Progenitor cell of endocrine pancreas (in vitro differentiated cells): ENCODE results near the gene KRT84. TPM values are rescaled to one million over a fixed set of nuclear protein-coding genes. Genes with fewer than 3 reads are reported as not detected.

Source experiments
- DNase-seq: peaks from one replicate; pipeline ENCODE4 v3.0.0; 2021; ENCODE audit warnings: low spot score; ENCODE audit not compliant: unreplicated experiment
- H3K27ac Mint-ChIP-seq: 2 replicates; pipeline ENCODE4 v1.8.0; 2021; ENCODE audit warnings: mild to moderate bottlenecking, moderate library complexity, mixed read lengths
- H3K27me3 Mint-ChIP-seq: 2 replicates; pipeline ENCODE4 v1.8.0; 2021; ENCODE audit warnings: mixed read lengths
- H3K36me3 Mint-ChIP-seq: 2 replicates; pipeline ENCODE4 v1.8.0; 2022; ENCODE audit warnings: mixed read lengths; ENCODE audit not compliant: insufficient read depth
- H3K4me1 Mint-ChIP-seq: 2 replicates; pipeline ENCODE4 v1.8.0; 2021; ENCODE audit warnings: low read depth, mixed read lengths
- H3K4me3 Mint-ChIP-seq: 2 replicates; pipeline ENCODE4 v1.8.0; 2021; ENCODE audit warnings: low read depth, mild to moderate bottlenecking, moderate library complexity, mixed read lengths
- H3K9me3 Mint-ChIP-seq: 2 replicates; pipeline ENCODE4 v1.8.0; 2021; ENCODE audit warnings: low read depth, mixed read lengths
- total RNA-seq: library from RNA; stranded (reverse); gene quantifications from 2 replicates; pipeline ENCODE4 v1.2.1, GENCODE V29; 2021
- TF ChIP-seq, protein P1 (sequence below): fragments of 200-600 bp; sonication (generic); IDR thresholded peaks from one replicate; pipeline ENCODE4 v1.5.0; 2021; ENCODE audit warnings: antibody characterized with exemption, mild to moderate bottlenecking; ENCODE audit not compliant: unreplicated experiment

Gene KRT84
- total RNA-seq, 1 donor from 2014 or later: not detected

DNA sequence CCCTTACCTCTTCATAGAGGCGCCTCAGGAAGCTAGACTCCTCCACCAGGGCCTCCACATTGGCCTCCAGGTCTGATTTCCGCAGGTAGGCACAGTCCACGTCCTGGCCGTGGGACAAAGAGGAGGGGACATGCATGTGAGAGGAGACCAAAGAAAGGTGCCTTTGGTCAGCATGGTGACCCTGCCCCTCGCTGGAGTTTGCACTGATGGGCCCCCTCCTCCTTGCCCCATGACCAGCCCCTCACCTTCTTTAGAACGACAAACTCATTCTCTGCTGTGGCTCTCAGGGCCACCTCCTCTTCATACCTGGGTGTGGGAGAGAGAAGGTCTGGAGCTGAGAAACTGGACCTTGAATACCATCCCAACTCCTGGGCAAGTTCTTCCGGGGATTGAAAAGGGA, 21.4 kb downstream of the KRT84 start:
- H3K9me3 Mint-ChIP-seq: no peaks in the 10 kb centered on the region
- no peaks in the 10 kb centered on the region for H3K4me1 Mint-ChIP-seq
- peaks cover 66% of the 10 kb centered on the region for H3K27me3 Mint-ChIP-seq
- no peak overlapping the region for H3K4me3 Mint-ChIP-seq
- no peak overlapping the region for H3K27ac Mint-ChIP-seq
- H3K36me3 Mint-ChIP-seq: no peaks in the 10 kb centered on the region
- TF ChIP-seq, protein P1, sequence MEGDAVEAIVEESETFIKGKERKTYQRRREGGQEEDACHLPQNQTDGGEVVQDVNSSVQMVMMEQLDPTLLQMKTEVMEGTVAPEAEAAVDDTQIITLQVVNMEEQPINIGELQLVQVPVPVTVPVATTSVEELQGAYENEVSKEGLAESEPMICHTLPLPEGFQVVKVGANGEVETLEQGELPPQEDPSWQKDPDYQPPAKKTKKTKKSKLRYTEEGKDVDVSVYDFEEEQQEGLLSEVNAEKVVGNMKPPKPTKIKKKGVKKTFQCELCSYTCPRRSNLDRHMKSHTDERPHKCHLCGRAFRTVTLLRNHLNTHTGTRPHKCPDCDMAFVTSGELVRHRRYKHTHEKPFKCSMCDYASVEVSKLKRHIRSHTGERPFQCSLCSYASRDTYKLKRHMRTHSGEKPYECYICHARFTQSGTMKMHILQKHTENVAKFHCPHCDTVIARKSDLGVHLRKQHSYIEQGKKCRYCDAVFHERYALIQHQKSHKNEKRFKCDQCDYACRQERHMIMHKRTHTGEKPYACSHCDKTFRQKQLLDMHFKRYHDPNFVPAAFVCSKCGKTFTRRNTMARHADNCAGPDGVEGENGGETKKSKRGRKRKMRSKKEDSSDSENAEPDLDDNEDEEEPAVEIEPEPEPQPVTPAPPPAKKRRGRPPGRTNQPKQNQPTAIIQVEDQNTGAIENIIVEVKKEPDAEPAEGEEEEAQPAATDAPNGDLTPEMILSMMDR: no peak
- DNase-seq: no peak

DNA sequence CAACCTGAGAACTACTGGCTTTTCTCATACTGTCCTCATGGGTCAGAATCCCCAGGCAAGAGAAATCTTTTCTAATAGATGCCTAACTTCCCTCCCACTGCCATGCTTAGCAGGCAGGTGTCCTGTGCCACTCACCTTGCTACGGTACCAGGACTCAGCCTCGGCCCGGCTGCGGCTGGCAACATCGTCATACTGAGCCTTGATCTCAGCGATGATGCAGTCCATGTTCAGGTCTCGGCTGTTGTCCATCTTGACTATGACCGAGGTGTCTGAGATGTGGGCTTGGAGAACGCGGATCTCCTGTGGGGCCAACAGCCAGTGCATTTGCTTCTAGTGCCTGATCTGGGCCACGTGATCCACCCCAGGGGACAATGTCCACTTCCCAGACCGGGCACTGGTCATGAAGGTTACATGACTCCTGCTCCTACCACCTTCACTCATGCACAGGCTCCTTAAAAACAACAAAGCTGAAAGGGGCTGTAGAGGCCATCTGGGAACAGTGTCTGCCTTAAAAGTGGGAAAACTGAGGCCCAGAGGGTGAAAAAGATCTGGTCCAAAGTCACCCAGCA, 22.3 kb downstream of the KRT84 start:
- TF ChIP-seq, protein P1: no peak
- no peak overlapping the region for H3K27ac Mint-ChIP-seq
- peaks cover 62% of the 10 kb centered on the region for H3K27me3 Mint-ChIP-seq
- H3K36me3 Mint-ChIP-seq: no peaks in the 10 kb centered on the region
- H3K4me1 Mint-ChIP-seq: no peaks in the 10 kb centered on the region
- H3K4me3 Mint-ChIP-seq: no peak overlapping the region
- DNase-seq: no peak
- H3K9me3 Mint-ChIP-seq: no peaks in the 10 kb centered on the region

DNA sequence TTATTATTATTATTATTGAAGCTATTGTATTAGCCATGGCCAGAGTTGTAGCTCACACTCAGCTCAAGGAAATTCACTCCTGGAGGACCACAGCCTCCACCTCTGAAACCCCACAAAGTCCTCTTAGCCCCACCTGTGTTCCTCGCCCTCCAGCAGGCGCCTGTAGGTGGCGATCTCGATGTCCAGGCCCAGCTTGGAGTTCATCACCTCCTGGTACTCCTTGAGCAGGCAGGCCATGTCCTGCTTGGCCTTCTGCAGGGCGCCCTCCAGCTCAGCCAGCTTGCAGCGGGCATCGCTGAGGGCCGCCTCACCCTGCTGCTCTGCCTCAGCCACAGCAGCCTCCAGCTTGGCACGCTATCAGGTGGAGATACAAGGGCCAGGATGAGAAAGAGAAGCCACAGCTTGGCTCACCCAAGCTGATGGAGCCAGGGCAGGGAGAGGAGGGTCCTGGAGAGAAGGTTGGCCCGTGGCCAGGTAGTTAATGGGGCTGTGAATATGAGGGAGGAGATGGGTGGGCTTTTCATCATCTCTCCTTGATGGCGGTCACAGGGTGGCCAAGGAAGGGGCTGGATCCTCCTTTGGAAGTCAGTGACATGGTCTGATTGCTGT, 23.2 kb downstream of the KRT84 start:
- TF ChIP-seq, protein P1: peak; percentile 42
- peaks cover 64% of the 10 kb centered on the region for H3K27me3 Mint-ChIP-seq
- no peaks in the 10 kb centered on the region for H3K36me3 Mint-ChIP-seq

DNA sequence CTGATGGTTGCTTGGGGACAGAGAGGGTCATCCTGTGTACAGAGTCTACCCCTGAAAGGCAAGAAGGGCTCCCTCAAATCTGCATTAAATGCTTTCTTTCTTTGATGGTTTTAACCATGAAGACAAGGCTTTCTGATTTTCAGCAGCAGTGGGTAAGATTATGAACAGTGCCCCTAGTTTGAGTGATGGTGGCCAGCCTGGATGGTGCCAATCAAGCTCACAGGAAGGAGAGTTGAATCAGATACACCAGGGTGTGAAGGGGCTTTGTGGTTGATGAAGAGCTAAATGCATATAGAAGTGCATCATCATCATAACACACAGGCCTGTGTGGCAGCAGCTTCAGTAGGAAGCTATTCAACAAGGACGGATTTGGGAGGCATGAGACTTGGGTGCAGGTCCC, 23.9 kb downstream of the KRT84 start:
- H3K4me1 Mint-ChIP-seq: no peaks in the 10 kb centered on the region
- H3K27ac Mint-ChIP-seq: no peak overlapping the region
- TF ChIP-seq, protein P1: no peak
- H3K27me3 Mint-ChIP-seq: peaks cover 62% of the 10 kb centered on the region
- no peaks in the 10 kb centered on the region for H3K9me3 Mint-ChIP-seq
- DNase-seq: no peak
- H3K36me3 Mint-ChIP-seq: no peaks in the 10 kb centered on the region
- H3K4me3 Mint-ChIP-seq: no peak overlapping the region

More for the DNA sequence above, 23.2 kb downstream of the KRT84 start:
- Mint-ChIP-seq H3K4me1 (no peaks in the 10 kb centered on the region), H3K4me3 (no peak overlapping the region), H3K9me3 (no peaks in the 10 kb centered on the region), H3K27ac (no peak overlapping the region)
- no peak for DNase-seq

DNA sequence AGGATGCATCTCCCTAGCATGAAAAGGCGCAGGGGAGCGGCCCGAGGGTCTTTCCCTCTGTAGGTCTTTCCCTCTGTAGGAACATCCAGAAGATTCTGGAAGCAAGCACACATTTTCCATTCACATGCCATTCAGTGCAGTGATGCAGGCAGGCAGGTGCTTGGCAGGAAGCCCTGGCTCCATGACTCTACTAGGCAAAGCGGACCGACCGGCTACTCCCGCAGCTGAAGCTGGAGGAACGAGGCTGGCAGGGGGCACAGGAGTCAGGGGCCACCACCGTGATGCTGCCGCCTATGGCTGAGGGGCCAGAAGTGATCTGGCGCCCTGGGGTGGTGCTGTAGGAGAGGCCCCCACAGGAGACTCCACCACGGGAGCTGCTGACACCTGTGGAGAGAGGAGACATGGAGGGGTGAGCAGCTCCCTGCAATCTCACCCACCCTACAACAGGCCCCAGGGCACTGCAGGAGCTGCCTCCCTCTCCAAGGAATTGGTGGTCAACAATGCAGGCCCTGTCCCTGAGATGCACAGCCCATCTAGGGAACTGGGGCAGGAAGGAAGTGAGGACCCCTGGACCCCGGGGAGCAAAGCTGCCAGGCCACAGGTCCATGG, 24.7 kb downstream of the KRT84 start:
- DNase-seq: no peak
- H3K4me1 Mint-ChIP-seq: no peaks in the 10 kb centered on the region
- no peak overlapping the region for H3K27ac Mint-ChIP-seq
- H3K9me3 Mint-ChIP-seq: no peaks in the 10 kb centered on the region
- TF ChIP-seq, protein P1: no peak
- H3K27me3 Mint-ChIP-seq: peaks cover 58% of the 10 kb centered on the region
- no peak overlapping the region for H3K4me3 Mint-ChIP-seq
- no peaks in the 10 kb centered on the region for H3K36me3 Mint-ChIP-seq
